GM12864 (cell line): Measurements from ENCODE around the gene MTMR10.

ENCODE experiments used
- DNase-seq: peaks from one replicate; pipeline ENCODE4 v3.0.0-alpha.2; 2011; ENCODE audit warnings: low read depth
- H3K4me3 ChIP-seq: 2 replicates; pipeline ENCODE4 v1.5.1; 2011; ENCODE audit warnings: mild to moderate bottlenecking, low read depth, low read length, control low read depth
- CTCF ChIP-seq: IDR thresholded peaks from 2 replicates; pipeline ENCODE4 v1.5.1; 2011; ENCODE audit warnings: low read depth, mild to moderate bottlenecking, moderate library complexity, low read length, control low read depth, inconsistent platforms; ENCODE audit errors: missing control alignments

MTMR10 gene

GRCh38 chr15:30953183-30953582 is 38.2 kb downstream of the MTMR10 start:
- no peak overlapping the region for H3K4me3 ChIP-seq
- no peak for DNase-seq

GRCh38 chr15:30943654-30944335 is 47.6 kb downstream of the MTMR10 start:
- no peak overlapping the region for H3K4me3 ChIP-seq
- DNase-seq, result no peak
- no peak for TF ChIP-seq CTCF

More at GRCh38 chr15:30953183-30953582, 38.2 kb downstream of the MTMR10 start:
- no peak for TF ChIP-seq CTCF

- DNase-seq, result no peak
Observed at GRCh38 chr15:30941520-30941919, 49.9 kb downstream of the MTMR10 start.

GRCh38 chr15:30940359-30940758 is 51.1 kb downstream of the MTMR10 start:
- no peak for TF ChIP-seq CTCF
- no peak overlapping the region for H3K4me3 ChIP-seq
- DNase-seq, result no peak

More at GRCh38 chr15:30941520-30941919, 49.9 kb downstream of the MTMR10 start:
- no peak for TF ChIP-seq CTCF
- H3K4me3 ChIP-seq, result no peak overlapping the region

GRCh38 chr15:30939161-30939560 is 52.3 kb downstream of the MTMR10 start:
- no peak overlapping the region for H3K4me3 ChIP-seq
- no peak for TF ChIP-seq CTCF
- DNase-seq, result no peak

GRCh38 chr15:30933293-30933692 is 58.1 kb downstream of the MTMR10 start:
- no peak for TF ChIP-seq CTCF
- no peak overlapping the region for H3K4me3 ChIP-seq
- DNase-seq, result no peak

GRCh38 chr15:30930422-30930821 is 61.0 kb downstream of the MTMR10 start:
- no peak for DNase-seq
- TF ChIP-seq CTCF, result no peak
- no peak overlapping the region for H3K4me3 ChIP-seq
